GM19023 (cell line): ENCODE data around the gene ZDHHC3.

Source experiments
- ATAC-seq: cut with Tn5 transposase; IDR thresholded peaks from one replicate; pipeline ENCODE4 v1.9.1; 2021; ENCODE audit warnings: mild to moderate bottlenecking, moderate library complexity; ENCODE audit not compliant: unreplicated experiment

The ZDHHC3 gene

GRCh38 chr3:44899683-44900367 lies 76.1 kb downstream of the ZDHHC3 start:
- no peak for ATAC-seq

- no peak for ATAC-seq
Measured at GRCh38 chr3:44896440-44896839, 79.5 kb downstream of the ZDHHC3 start.

GRCh38 chr3:44894485-44894884 lies 81.5 kb downstream of the ZDHHC3 start:
- ATAC-seq = no peak

GRCh38 chr3:44893097-44893496 lies 82.9 kb downstream of the ZDHHC3 start:
- ATAC-seq = no peak

- ATAC-seq = no peak
Measured at GRCh38 chr3:44892689-44893088, 83.3 kb downstream of the ZDHHC3 start.

- no peak for ATAC-seq
Measured at GRCh38 chr3:44890852-44891251, 85.1 kb downstream of the ZDHHC3 start.

GRCh38 chr3:44890258-44890657 lies 85.7 kb downstream of the ZDHHC3 start:
- ATAC-seq = no peak

- no peak for ATAC-seq
Measured at GRCh38 chr3:44887101-44887500, 88.9 kb downstream of the ZDHHC3 start.

- no peak for ATAC-seq
Measured at GRCh38 chr3:44886561-44886960, 89.4 kb downstream of the ZDHHC3 start.

- ATAC-seq = no peak
Measured at GRCh38 chr3:44885618-44886017, 90.4 kb downstream of the ZDHHC3 start.

- ATAC-seq = no peak
Measured at GRCh38 chr3:44883999-44884431, 92.0 kb downstream of the ZDHHC3 start.

- ATAC-seq = no peak
Measured at GRCh38 chr3:44883213-44883955, 92.6 kb downstream of the ZDHHC3 start.

- ATAC-seq = no peak
Measured at GRCh38 chr3:44880284-44880683, 95.7 kb downstream of the ZDHHC3 start.

- ATAC-seq = no peak
Measured at GRCh38 chr3:44877333-44877732, 98.6 kb downstream of the ZDHHC3 start.

- no peak for ATAC-seq
Measured at GRCh38 chr3:44875596-44875995, 100.4 kb downstream of the ZDHHC3 start.
